Endodermal cell (in vitro differentiated cells): ENCODE measurements around the gene CHST6. TPM values are rescaled to one million over a fixed set of nuclear protein-coding genes. Genes with fewer than 3 reads are reported as not detected.
"Not testable (repeated sequence)": the region's sequence is repeated elsewhere in the genome, so short reads cannot be mapped to it uniquely, and the experiment has no call there.

ENCODE experiments used
- DNase-seq: peaks from one replicate; pipeline ENCODE4 v3.0.0-alpha.2; 2017
- H3K27ac ChIP-seq: 2 replicates; pipeline ENCODE4 v1.5.1; 2013; ENCODE audit warnings: mild to moderate bottlenecking, low read depth, low read length, moderate library complexity
- H3K27me3 ChIP-seq: 2 replicates; pipeline ENCODE4 v1.6.1; 2013; ENCODE audit warnings: mild to moderate bottlenecking, low read length, moderate library complexity; ENCODE audit not compliant: insufficient read depth, control insufficient read depth, poor library complexity, severe bottlenecking
- H3K36me3 ChIP-seq: 2 replicates; pipeline ENCODE4 v1.7.0; 2013; ENCODE audit warnings: mild to moderate bottlenecking, low read length, moderate library complexity; ENCODE audit not compliant: control insufficient read depth, insufficient read depth
- H3K4me1 ChIP-seq: one replicate; pipeline ENCODE4 v1.7.0; 2013; ENCODE audit warnings: low read length; ENCODE audit not compliant: control insufficient read depth, insufficient read depth
- H3K4me3 ChIP-seq: 2 replicates; pipeline ENCODE4 v1.5.1; 2013; ENCODE audit warnings: mild to moderate bottlenecking, low read length, moderate library complexity
- H3K9ac ChIP-seq: 2 replicates; pipeline ENCODE4 v1.6.1; 2013; ENCODE audit warnings: mild to moderate bottlenecking, low read length, moderate library complexity; ENCODE audit not compliant: poor library complexity, severe bottlenecking; ENCODE audit errors: extremely low read depth
- H3K9me3 ChIP-seq: 2 replicates; pipeline ENCODE4 v1.6.1; 2013; ENCODE audit warnings: mild to moderate bottlenecking, low read length, moderate library complexity; ENCODE audit not compliant: control insufficient read depth
- H3K27ac Mint-ChIP-seq: 2 replicates; pipeline ENCODE4 v1.8.0; 2020; ENCODE audit warnings: mixed read lengths
- H3K27me3 Mint-ChIP-seq: 2 replicates; pipeline ENCODE4 v1.8.0; 2021; ENCODE audit warnings: mild to moderate bottlenecking, mixed read lengths; ENCODE audit not compliant: insufficient read depth
- H3K36me3 Mint-ChIP-seq: 2 replicates; pipeline ENCODE4 v1.8.0; 2020; ENCODE audit warnings: low read depth, mixed read lengths
- H3K4me1 Mint-ChIP-seq: 2 replicates; pipeline ENCODE4 v1.8.0; 2020; ENCODE audit warnings: mixed read lengths
- H3K4me3 Mint-ChIP-seq: 2 replicates; pipeline ENCODE4 v1.8.0; 2020; ENCODE audit warnings: mild to moderate bottlenecking, moderate library complexity, mixed read lengths
- H3K9me3 Mint-ChIP-seq: 2 replicates; pipeline ENCODE4 v1.8.0; 2020; ENCODE audit warnings: mild to moderate bottlenecking, mixed read lengths
- WGBS, 2 experiments: methylation state at CpG; one replicate each; pipeline versions ENCODE4 v1.1.5 to v1.1.7; 2013; ENCODE audit warnings: missing lambda C conversion rate in 2 of 2, mixed read lengths in 1 of 2; ENCODE audit not compliant: insufficient coverage in 1 of 2, insufficient read length in 1 of 2; 5-methylcytosine and 5-hydroxymethylcytosine counted together
- total RNA-seq, 2 donors: library from RNA; stranded (reverse); fragmentation: NEBNext Ultra II Directional in 1 of 2; extraction: Animal tissue kit (Norgen Biotek cat#: 25700) in 1 of 2; gene quantifications; 2 replicates in 1 of 2; 3 replicates in 1 of 2; pipeline ENCODE4 v1.2.1, GENCODE V29; 2021
- TF ChIP-seq, protein P1 (sequence below): fragments of 200-600 bp; sonication (generic); conservative IDR thresholded peaks from 2 replicates; pipeline ENCODE4 v1.5.0; 2021; ENCODE audit warnings: antibody characterized with exemption, mild to moderate bottlenecking

CHST6 gene
- total RNA-seq, 2 donors from 2014 or later: 13.5 to 15.9 TPM

GRCh38 chr16:75503801-75504200 lies 8.6 kb upstream of the CHST6 start:
- Mint-ChIP-seq H3K36me3 (no peaks in the 10 kb centered on the region), H3K9me3 (no peaks in the 10 kb centered on the region), H3K4me3 (no peak overlapping the region), H3K27me3 (peaks cover 49% of the 10 kb centered on the region), H3K27ac (no peak overlapping the region), H3K4me1 (peaks cover 15% of the 10 kb centered on the region)
- Histone ChIP-seq H3K4me3 (no peak overlapping the region), H3K4me1 (no peaks in the 10 kb centered on the region), H3K27me3 (peaks cover 32% of the 10 kb centered on the region), H3K36me3 (no peaks in the 10 kb centered on the region), H3K27ac (no peak overlapping the region), H3K9ac (no peak overlapping the region), H3K9me3 (no peaks in the 10 kb centered on the region)
- DNase-seq: no peak
- TF ChIP-seq, protein P1, sequence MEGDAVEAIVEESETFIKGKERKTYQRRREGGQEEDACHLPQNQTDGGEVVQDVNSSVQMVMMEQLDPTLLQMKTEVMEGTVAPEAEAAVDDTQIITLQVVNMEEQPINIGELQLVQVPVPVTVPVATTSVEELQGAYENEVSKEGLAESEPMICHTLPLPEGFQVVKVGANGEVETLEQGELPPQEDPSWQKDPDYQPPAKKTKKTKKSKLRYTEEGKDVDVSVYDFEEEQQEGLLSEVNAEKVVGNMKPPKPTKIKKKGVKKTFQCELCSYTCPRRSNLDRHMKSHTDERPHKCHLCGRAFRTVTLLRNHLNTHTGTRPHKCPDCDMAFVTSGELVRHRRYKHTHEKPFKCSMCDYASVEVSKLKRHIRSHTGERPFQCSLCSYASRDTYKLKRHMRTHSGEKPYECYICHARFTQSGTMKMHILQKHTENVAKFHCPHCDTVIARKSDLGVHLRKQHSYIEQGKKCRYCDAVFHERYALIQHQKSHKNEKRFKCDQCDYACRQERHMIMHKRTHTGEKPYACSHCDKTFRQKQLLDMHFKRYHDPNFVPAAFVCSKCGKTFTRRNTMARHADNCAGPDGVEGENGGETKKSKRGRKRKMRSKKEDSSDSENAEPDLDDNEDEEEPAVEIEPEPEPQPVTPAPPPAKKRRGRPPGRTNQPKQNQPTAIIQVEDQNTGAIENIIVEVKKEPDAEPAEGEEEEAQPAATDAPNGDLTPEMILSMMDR: no peak
- WGBS, 2 experiments: 78 to 91% methylated on average over 1 of the region's 1 CpG

GRCh38 chr16:75502916-75503605 lies 7.8 kb upstream of the CHST6 start:
- Mint-ChIP-seq H3K27me3 (peaks cover 45% of the 10 kb centered on the region), H3K27ac (no peak overlapping the region), H3K36me3 (no peaks in the 10 kb centered on the region), H3K9me3 (no peaks in the 10 kb centered on the region), H3K4me3 (no peak overlapping the region), H3K4me1 (peaks cover 7% of the 10 kb centered on the region)
- WGBS, 2 experiments: 91 to 93% methylated on average over 2 to 3 of the region's 4 CpGs
- H3K4me3 ChIP-seq: no peak overlapping the region
- H3K27ac ChIP-seq: no peak overlapping the region
- H3K4me1 ChIP-seq: no peaks in the 10 kb centered on the region
- peaks cover 32% of the 10 kb centered on the region for H3K27me3 ChIP-seq
- no peak for DNase-seq
- TF ChIP-seq, protein P1: no peak
- no peaks in the 10 kb centered on the region for H3K9me3 ChIP-seq
- no peaks in the 10 kb centered on the region for H3K36me3 ChIP-seq
- H3K9ac ChIP-seq: no peak overlapping the region

GRCh38 chr16:75501820-75502219 lies 6.6 kb upstream of the CHST6 start:
- not testable (repeated sequence) for H3K27ac ChIP-seq, H3K4me3 ChIP-seq, H3K9ac ChIP-seq, H3K9me3 ChIP-seq, H3K4me1 Mint-ChIP-seq, H3K9me3 Mint-ChIP-seq, DNase-seq, H3K4me1 ChIP-seq, H3K27ac Mint-ChIP-seq, H3K36me3 Mint-ChIP-seq, H3K4me3 Mint-ChIP-seq, H3K36me3 ChIP-seq
- peaks cover 36% of the 10 kb centered on the region for H3K27me3 Mint-ChIP-seq
- H3K27me3 ChIP-seq: peaks cover 24% of the 10 kb centered on the region
- 91% methylated on average over 6 of the region's 6 CpGs; no CpG with 5 or more reads in 1 of the 2 experiments for WGBS, 2 experiments
